ENCODE data around the gene SDC1. TPM values are rescaled to one million over a fixed set of nuclear protein-coding genes. Genes with fewer than 3 reads are reported as not detected.

The SDC1 gene
- total RNA-seq, 1 experiment from 2014 or later = 22.3 TPM

DNA sequence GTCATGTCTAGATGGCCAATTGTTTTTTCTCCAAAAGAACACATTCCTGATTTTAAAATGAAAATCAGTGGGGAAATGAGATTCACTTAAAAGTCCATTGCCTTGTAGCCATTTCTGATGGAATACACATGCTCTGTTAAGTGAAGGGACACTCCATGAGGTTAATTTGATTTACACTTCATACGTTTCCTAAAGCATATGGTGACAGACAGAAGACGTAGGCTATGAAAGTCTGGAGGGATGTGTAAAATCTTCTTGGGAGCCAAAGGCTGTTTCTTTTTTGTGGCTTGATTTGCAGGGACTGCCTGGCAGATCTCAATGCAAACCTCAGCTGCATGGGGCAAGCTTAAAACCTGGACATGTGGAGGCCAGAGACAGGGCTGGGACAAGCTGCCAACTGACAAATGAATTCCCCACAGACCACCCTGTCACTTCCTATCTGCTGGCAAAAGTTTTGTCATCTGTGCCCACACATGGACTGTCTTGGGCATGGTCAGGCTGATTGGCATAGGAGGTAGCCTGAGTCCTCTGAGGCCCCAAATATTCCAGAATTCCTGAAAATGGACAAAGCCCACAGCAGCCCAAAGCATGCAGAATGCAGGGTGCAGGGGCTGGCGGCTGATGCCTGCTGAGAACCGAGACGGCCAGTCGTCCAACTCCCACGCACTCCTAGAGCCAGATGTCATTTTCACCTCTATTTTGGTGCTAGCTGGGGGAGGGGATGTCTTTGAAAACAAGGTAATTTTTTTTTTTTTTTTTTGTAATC lies 73.9 kb downstream of the SDC1 start:
- Histone ChIP-seq H4K5ac (ENCODE audit: insufficient read length, low read depth, low read length) (no peak overlapping the region), H3K9ac (ENCODE audit: extremely low read depth, insufficient read length, low read length) (no peak overlapping the region), H3K23me2 (ENCODE audit: insufficient read length, low read depth, low read length, poor library complexity, severe bottlenecking) (peaks cover 2% of the 10 kb centered on the region), H2BK20ac (ENCODE audit: low read depth, low read length, poor library complexity, severe bottlenecking) (no peak overlapping the region), H2AK5ac (ENCODE audit: insufficient read length, low read length) (no peak overlapping the region), H2BK120ac (ENCODE audit: low read depth, low read length, poor library complexity, severe bottlenecking) (no peak overlapping the region), H3K56ac (ENCODE audit: insufficient read length, low read depth, low read length) (no peak overlapping the region), H2BK5ac (ENCODE audit: insufficient read length, low read length) (no peak overlapping the region), H4K8ac (replicated peaks; ENCODE audit: insufficient read length, low read depth, low read length) (no peak overlapping the region), H2AFZ (ENCODE audit: low read length) (no peak overlapping the region), H3K4me2 (ENCODE audit: insufficient read depth, insufficient read length, low read length) (no peak overlapping the region), H3K27me3 (ENCODE audit: insufficient read depth, low read length) (no peaks in the 10 kb centered on the region), H3K14ac (ENCODE audit: insufficient read depth, low read length) (no peak overlapping the region), H3K4me1 (ENCODE audit: insufficient read depth, low read length) (peaks cover 11% of the 10 kb centered on the region; the same call in 1 of the 2 replicates), H3K23ac (ENCODE audit: insufficient read length, low read depth, low read length) (no peak overlapping the region), H4K91ac (ENCODE audit: insufficient read length, low read depth, low read length) (no peak overlapping the region), H2BK12ac (ENCODE audit: insufficient read length, low read depth, low read length) (no peak overlapping the region), H3T11ph (ENCODE audit: low read length) (no peak overlapping the region), H3K27ac (ENCODE audit: insufficient read length, low read depth, low read length) (no peak overlapping the region), H2BK15ac (ENCODE audit: low read depth, low read length) (no peak overlapping the region), H3K9me3 (ENCODE audit: control insufficient read depth, low read depth, low read length) (no peaks in the 10 kb centered on the region), H3K4ac (ENCODE audit: low read depth, low read length) (no peak overlapping the region), H3K79me1 (ENCODE audit: insufficient read depth, low read depth, low read length, poor library complexity, severe bottlenecking) (no peaks in the 10 kb centered on the region), H3K18ac (ENCODE audit: insufficient read length, low read depth, low read length) (no peak overlapping the region), H3K79me2 (ENCODE audit: insufficient read depth, low read length) (no peaks in the 10 kb centered on the region), H4K20me1 (ENCODE audit: control insufficient read depth, insufficient read depth, insufficient read length) (no peaks in the 10 kb centered on the region)
- TF ChIP-seq CTCF (conservative IDR thresholded peaks at IDR 0.05) = no peak
- peaks cover 42 to 48% of the 10 kb centered on the region in 2 experiments for H3K4me1 Mint-ChIP-seq
- DNase-seq = peak; percentile 12
- WGBS (ENCODE audit: extremely low coverage, insufficient read length, low lambda C conversion rate) = no CpG with 5 or more reads among the region's 7 CpGs
- no peak overlapping the region for H3K27ac Mint-ChIP-seq
- H3K27me3 Mint-ChIP-seq (ENCODE audit: low read depth) = peaks cover 6% of the 10 kb centered on the region
- no peaks in the 10 kb centered on the region; a peak in 2 of 5 replicates for H3K9me3 Mint-ChIP-seq
- H3K36me3 Mint-ChIP-seq (ENCODE audit: insufficient read depth in 1 of 3, low read depth in 3 of 3) = no peaks in the 10 kb centered on the region
- no peak overlapping the region for H3K4me3 Mint-ChIP-seq

Other genes starting within 250 kb of the SDC1 start
- 16.2 and 16.7 TPM in 2 replicates for gene WDR35, start 235.0 kb downstream of the SDC1 start, total RNA-seq (2021)
- gene MATN3, start 212.5 kb downstream of the SDC1 start, total RNA-seq (2021) = 12.2 and 13.5 TPM in 2 replicates
- 131 and 136 TPM in 2 replicates for gene LAPTM4A, start 173.5 kb downstream of the SDC1 start, total RNA-seq (2021)
- gene PUM2, start 125.7 kb upstream of the SDC1 start, total RNA-seq (2021) = 92.3 and 96.6 TPM in 2 replicates
- gene RHOB, start 221.9 kb upstream of the SDC1 start, total RNA-seq (2021) = 10.3 and 10.8 TPM in 2 replicates